ENCODE data around the gene ZFR2.
A peak's percentile ranks its signal among the peaks of the same experiment; 100 is the strongest.

Gene ZFR2

GRCh38 chr19:3837922-3838321 is 30.9 kb downstream of the ZFR2 start:
- no peak for DNase-seq (ENCODE audit: low read depth in 2 of 2)

GRCh38 chr19:3837332-3837731 is 31.5 kb downstream of the ZFR2 start:
- DNase-seq (ENCODE audit: low read depth in 2 of 2), result no peak

GRCh38 chr19:3836887-3837286 is 32.0 kb downstream of the ZFR2 start:
- DNase-seq (ENCODE audit: low read depth in 2 of 2), result no peak

- DNase-seq (ENCODE audit: low read depth in 2 of 2), result no peak
These were observed 33.8 kb downstream of the ZFR2 start for GRCh38 chr19:3835055-3835435.

- DNase-seq (ENCODE audit: low read depth in 2 of 2), result no peak
These were observed 34.3 kb downstream of the ZFR2 start for GRCh38 chr19:3834349-3835054.

GRCh38 chr19:3833578-3834348 is 35.1 kb downstream of the ZFR2 start:
- no peak for DNase-seq (ENCODE audit: low read depth in 2 of 2)

GRCh38 chr19:3832001-3832400 is 36.8 kb downstream of the ZFR2 start:
- no peak for DNase-seq (ENCODE audit: low read depth in 2 of 2)

GRCh38 chr19:3831601-3832000 is 37.2 kb downstream of the ZFR2 start:
- no peak for DNase-seq (ENCODE audit: low read depth in 2 of 2)

- DNase-seq (ENCODE audit: low read depth in 2 of 2), result no peak
These were observed 37.9 kb downstream of the ZFR2 start for GRCh38 chr19:3830621-3831589.

GRCh38 chr19:3827306-3827705 is 41.5 kb downstream of the ZFR2 start:
- no peak for DNase-seq (ENCODE audit: low read depth in 2 of 2)

GRCh38 chr19:3826163-3826562 is 42.7 kb downstream of the ZFR2 start:
- no peak for DNase-seq (ENCODE audit: low read depth in 2 of 2)

- no peak for DNase-seq (ENCODE audit: low read depth in 2 of 2)
These were observed 43.4 kb downstream of the ZFR2 start for GRCh38 chr19:3825286-3825956.

GRCh38 chr19:3823350-3823713 is 45.5 kb downstream of the ZFR2 start:
- no peak for DNase-seq (ENCODE audit: low read depth in 2 of 2)

GRCh38 chr19:3822683-3823349 is 46.0 kb downstream of the ZFR2 start:
- DNase-seq (ENCODE audit: low read depth in 2 of 2), result no peak

- peak; percentile 76 to 86 for DNase-seq (ENCODE audit: low read depth in 2 of 2)
These were observed 46.9 kb downstream of the ZFR2 start for GRCh38 chr19:3821857-3822364.

- no peak for DNase-seq (ENCODE audit: low read depth in 2 of 2)
These were observed 47.7 kb downstream of the ZFR2 start for GRCh38 chr19:3821156-3821555.

- no peak for DNase-seq (ENCODE audit: low read depth in 2 of 2)
These were observed 48.8 kb downstream of the ZFR2 start for GRCh38 chr19:3819989-3820388.

- DNase-seq (ENCODE audit: low read depth in 2 of 2), result no peak
These were observed 49.9 kb downstream of the ZFR2 start for GRCh38 chr19:3818918-3819317.

GRCh38 chr19:3818466-3818865 is 50.4 kb downstream of the ZFR2 start:
- peak; percentile 35 to 55 for DNase-seq (ENCODE audit: low read depth in 2 of 2)

- DNase-seq (ENCODE audit: low read depth in 2 of 2), result no peak
These were observed 51.1 kb downstream of the ZFR2 start for GRCh38 chr19:3817761-3818160.
